IPS-NIHi7 (cell line): ENCODE data around the gene SELP.
"Not testable (repeated sequence)": the region's sequence is repeated elsewhere in the genome, so short reads cannot be mapped to it uniquely, and the experiment has no call there.

Experiments used
- DNase-seq: peaks from one replicate; pipeline ENCODE4 v3.0.0; 2012; ENCODE audit warnings: mixed read lengths; ENCODE audit errors: extremely low spot score

SELP gene

DNA sequence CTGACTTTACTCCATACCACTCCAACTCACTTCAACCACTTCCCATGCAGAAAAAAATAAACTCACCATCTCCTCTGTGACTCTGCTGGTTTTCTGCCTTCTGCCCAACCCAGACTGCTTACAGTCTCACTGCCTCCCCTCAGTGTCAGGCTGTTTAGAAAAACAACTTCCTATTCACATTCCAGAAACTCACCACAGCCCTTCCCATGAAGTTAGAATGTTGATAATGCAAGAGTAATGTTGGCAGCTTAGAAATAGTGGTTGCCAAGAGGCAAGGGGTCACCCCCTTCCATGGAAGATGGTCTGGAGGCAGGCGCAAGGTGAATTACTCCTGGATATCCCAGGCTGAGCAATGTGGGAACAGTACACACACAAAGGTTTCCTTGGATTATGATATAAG, at the start of gene SELP:
TSS of gene SELP (minus strand) at position 119 of the 400 bp plus-strand sequence. CDS start at position 69, 50 bp downstream.
- DNase-seq: no peak

DNA sequence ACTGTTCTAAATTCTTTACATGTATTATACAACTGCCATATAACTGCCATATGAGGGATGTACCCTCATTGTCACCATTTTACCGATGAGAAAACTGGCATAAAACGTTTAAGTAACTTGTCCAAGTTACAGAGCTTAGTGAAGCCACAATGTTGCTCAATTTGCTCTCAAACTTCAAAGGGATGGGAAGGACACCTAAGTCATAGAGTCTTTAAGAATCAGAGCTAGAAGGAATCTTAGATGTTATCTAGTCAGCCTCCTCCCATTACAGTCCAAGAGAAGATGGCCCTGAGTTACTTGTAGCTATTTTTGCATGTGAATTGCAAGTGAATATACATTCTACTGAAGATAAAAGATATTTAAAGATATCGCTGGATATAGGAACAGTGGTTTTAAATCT, 49.8 kb upstream of the SELP start:
- no peak for DNase-seq

DNA sequence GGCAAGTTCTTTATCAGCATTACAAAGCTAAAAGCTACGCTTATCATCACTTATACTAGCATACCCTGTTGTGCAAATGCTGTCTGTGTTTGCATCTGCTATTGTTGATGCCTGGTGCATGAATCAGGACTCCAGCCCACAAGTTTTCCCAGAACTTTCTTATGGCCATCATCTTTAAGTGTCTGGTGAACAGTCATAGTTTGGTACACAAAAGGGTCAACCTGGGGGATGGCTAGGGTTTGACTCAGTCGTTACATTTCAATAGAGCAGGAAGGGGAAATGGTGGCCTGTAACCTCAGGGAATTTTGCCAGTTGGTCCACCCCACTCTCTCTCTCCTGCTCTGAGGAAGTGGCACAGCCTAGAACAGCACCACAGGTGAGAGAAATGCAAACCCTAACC, 46.1 kb upstream of the SELP start:
- no peak for DNase-seq

DNA sequence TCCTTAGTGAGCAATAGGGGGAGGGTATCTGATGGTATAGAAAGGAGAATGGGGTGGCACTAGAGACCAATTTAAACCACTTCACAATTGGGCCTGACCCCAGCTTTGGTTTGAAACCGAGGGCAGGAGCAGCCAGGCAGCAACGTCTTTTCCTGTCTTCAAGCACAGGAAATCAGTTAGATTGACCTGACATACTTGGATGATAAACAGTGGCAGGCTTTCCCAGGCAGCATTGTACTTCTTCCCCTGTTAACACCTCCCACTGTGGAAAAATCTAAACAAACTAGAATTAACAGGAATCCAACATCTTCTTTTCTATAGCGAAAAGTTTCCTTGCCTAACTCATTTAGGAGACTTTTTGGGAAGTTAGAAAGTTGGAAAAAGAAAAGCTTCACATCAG, 40.9 kb upstream of the SELP start:
- no peak for DNase-seq

DNA sequence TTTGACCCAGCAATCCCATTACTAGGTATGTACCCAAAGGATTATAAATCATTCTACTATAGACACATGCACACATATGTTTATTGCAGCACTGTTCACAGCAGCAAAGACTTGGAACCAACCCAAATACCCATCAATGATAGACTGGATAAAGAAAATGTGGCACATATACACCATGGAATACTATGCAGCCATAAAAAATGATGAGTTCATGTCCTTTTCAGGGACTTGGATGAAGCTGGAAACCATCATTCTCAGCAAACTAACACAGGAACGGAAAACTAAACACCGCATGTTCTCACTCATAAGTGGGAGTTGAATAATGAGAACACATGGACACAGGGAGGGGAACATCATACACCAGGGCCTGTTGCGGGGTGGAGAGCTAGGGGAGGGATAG, 40.3 kb upstream of the SELP start:
- not testable (repeated sequence) for DNase-seq

DNA sequence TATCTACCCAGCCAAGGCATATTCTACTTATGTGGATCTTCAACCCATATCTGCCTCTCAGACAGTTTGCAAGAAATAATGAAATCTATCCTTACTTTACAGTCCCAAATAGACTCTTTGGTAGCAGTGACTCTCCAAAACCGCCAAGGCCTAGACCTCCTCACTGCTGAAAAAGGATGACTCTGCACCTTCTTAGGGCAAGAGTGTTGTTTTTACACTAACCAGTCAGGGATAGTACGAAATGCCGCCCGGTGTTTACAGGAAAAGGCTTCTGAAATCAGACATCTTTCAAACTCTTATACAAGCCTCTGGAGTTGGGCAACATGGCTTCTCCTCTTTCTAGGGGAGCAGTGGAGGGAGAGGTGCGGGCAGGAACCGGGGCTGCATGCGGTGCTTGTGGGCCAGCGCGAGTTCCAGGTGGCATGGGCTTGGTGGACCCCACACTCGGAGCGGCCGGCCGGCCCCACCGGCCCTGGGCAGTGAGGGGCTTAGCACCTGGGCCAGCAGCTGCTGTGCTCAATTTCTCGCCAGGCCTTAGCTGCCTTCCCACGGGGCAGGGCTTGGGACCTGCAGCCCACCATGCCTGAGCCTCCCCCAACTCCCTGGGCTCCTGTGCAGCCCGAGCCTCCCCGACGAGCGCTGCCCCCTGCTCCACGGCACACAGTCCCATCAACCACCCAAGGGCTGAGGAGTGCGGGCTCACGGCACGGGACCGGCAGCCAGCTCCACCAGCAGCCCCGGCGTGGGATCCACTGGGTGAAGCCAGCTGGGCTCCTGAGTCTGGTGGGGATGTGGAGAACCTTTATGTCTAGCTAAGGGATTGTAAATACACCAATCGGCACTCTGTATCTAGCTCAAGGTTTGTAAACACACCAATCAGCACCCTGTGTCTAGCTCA, 38.0 kb upstream of the SELP start:
- not testable (repeated sequence) for DNase-seq

DNA sequence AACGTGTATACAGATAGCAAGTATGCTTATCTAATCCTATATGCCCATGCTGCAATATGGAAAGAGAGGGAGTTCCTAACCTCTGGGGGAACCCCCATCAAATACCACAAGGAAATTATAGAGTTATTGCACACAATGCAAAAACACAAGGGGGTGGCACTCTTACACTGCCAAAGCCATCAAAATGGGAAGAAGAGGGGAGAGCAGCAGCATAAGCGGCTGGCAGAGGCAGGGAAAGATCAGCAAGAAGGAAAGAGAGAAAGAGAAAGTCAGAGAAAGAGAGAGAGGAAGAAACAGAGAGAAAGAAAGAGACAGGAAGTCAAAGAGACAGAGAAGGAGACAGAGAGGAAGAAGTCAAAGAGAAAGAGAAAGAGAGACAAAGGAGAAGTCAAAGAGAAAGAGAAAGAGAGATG, 37.3 kb upstream of the SELP start:
- not testable (repeated sequence) for DNase-seq

DNA sequence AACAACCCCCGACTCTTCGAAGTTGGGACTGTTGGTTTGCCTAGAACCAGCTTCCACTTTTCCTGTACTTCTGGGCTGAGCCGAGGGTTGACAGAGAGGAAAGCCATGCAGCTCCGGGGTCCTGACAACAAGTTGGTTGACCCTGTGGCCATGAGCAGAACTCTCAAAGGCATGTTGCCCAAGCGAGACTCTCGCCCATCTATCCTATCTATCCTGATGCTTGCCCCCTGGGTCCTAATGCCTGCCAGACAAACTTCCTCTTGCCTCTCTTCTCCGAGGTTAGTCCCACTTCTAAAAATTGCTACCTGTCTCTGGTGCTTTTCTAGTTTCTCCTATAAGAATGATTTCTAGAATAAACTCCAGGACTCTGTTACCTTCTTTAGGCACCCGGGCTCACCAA, 32.8 kb upstream of the SELP start:
- not testable (repeated sequence) for DNase-seq

DNA sequence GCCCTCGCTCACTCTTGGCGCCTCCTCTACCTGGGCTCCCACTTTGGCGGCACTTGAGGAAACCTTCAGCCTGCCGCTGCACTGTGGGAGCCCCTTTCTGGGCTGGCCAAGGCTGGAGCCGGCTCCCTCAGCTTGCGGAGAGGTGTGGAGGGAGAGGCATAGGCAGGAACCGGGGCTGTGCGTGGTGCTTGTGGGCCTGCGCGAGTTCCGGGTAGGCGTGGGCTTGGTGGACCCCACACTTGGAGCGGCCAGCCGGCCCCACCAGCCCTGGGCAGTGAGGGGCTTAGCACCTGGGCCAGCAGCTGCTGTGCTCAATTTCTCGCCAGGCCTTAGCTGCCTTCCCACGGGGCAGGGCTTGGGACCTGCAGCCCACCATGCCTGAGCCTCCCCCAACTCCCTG, 31.1 kb upstream of the SELP start:
- not testable (repeated sequence) for DNase-seq

DNA sequence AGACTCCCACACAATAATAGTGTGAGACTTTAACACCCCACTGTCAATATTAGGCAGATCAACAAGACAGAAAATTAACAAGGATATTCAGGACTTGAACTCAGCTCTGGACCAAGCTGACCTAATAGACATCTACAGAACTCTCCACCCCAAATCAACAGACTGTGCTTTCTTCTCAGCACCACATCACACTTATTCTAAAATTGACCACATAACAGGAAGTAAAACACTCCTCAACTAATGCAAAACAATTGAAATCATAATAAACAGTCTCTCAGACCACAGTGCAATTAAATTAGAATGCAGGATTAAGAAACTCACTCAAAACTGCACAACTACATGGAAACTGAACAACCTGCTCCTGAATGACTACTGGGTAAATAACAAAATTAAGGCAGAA, 28.9 kb upstream of the SELP start:
- not testable (repeated sequence) for DNase-seq

DNA sequence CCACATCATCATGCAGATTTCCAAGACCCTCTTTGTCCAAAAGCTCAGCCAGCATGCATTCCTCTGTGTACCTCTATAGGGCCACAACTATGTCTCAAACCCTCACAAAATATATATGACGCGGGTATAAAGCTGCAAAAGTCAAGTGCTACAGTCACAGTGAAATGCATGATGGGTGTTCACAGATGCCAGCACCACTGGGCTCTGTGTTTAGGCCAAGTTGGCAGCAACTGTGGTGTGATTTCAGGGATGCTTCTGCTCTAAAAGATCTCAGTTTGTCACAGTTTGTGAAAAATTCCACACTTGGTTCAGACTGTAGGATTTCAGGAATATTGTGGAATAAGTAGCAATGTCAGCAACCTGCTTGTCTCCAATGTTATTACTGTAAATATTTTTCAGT, 23.9 kb upstream of the SELP start:
- DNase-seq: no peak

DNA sequence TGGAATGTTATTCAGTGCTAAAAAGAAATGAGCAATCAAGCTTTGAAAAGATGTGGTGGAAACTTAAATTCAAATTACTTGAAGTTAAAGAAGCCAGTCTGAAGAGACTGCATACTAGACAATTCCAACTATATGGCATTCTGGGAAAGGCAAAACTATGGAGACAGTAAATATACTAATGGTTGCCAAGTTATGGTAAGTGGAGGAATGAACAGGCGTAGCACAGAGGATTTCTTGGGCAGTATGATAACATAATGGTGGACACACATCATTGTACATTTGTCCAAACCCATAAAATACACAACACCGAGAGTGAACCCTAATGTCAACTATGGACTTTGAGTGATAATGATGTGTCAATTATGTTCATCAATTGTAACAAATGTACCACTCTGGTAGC, 21.1 kb upstream of the SELP start:
- no peak for DNase-seq

DNA sequence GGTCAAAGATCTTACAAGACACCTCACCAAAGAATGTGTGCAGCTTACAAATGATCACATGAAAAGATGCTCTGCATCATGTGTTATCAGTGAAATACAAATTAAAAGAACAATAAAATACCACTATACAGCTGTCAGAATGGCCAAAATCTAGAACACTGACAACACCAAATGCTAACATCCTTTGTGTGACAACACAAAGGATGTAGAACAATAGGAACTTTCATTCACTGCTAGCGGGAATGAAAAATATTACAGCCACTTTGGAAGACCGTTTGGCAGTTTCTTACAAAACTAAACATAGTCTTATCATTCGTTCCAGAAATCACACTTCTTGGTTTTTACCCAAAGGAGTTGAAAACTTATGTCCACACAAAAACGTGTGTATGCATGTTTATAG, 20.6 kb upstream of the SELP start:
- DNase-seq: no peak

DNA sequence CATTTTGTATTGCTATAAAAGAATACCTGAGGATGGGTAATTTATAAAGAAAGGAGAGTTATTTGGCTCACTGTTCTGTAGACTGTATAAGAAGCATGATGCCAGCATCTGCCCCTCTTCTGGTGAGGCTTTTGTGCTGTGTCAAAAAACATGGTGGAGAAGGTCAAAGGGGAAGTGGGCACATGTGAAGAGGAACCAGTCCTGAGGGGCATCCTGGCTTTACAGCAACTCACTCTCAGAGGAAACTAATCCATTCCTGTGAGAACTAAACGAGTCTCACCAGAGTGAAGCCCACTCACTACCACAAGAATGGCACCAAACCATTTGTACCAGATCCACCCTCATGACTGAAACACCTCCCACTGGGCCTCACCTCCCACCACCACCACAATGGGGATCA, 18.8 kb upstream of the SELP start:
- no peak for DNase-seq

DNA sequence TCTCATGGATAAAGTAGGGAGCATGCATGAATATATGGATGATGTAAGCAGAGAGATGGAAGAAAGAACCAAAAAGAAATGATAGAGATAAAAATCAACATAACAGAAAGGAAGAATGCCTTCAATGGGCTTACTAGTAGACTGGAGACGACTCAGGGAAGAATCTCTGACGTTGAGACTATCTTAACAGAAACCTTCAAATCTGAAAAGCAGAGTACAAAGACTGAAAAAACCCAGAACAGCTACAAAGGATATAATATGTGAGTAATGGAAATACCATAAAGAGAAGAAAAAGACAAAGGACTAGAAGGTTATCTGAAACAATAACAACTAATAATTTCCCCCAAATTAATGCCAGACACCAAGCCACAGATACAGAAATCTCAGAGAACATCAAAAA, 18.3 kb upstream of the SELP start:
- DNase-seq: no peak

DNA sequence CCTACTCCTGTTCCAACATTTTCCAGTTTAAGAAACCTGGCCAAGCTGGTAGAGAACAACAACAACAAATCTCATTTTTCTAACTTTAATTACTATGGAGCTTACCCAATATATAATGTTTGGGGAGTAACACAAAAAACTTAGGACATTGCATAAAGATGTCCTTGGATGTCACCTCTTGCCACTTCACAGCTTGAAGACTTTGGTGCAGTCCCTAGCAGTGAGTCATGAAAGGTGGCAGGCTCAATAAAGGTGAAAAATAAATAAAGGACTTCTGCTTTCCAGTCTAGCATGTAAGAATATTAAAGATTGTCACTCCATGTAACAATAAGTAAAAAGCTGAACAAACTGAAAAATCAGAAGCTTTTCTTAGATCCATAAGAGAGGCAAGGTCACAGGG, 17.6 kb upstream of the SELP start:
- DNase-seq: no peak

DNA sequence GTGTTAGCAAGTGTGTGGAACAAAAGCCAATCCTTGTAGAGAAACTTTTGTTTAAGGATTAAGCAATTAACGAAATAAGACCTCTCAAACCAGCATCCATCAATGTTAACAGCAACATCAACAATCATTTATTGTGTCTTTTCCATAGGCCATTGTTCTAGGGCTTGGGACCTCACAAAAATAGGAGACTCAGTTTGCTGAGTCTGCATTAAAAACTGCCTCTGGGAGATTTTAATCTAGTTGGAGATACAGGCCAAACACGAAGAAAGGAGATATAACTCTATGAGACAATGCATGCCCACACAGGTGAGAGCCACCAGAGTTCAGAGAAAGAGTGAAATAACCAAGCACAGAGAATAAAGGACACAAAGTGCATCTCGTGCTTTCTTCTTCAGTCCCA, 14.4 kb upstream of the SELP start:
- no peak for DNase-seq

DNA sequence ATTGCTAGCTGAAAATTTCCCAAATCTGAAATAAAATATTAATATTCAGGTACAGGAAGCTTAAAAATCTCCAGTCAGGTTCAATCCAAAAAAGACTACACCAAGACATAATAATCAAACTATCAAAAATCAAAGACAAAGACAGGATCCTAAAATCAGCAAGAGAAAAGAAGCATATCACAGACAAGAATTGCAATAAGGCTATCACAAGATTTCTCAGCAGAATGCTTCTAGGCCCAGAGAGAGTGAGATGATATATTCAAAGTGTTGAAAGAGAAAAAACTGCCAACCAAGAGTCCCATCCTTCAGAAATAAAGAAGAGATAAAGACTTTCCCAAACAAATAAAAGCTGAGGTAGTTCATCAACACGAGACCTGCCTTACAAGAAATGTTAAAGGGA, 5.0 kb upstream of the SELP start:
- no peak for DNase-seq

DNA sequence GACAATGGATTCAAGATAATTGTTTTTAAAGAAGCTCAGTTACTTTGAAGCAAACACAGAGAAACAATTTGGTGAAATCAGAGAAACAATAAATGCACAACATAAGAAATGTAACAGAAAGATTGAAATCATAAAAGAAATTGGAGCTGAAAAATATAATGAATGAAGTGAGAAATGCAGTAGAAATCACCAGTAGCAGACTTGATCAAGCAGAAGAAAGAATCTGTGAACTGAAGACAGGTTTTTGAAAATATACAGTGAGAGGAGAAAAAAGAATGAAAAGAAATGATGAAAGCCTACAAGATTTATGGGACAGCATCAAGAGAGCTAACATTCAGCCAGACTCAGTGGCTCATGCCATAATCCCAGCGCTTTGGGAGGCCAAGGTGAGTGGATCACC, 4.2 kb upstream of the SELP start:
- no peak for DNase-seq

DNA sequence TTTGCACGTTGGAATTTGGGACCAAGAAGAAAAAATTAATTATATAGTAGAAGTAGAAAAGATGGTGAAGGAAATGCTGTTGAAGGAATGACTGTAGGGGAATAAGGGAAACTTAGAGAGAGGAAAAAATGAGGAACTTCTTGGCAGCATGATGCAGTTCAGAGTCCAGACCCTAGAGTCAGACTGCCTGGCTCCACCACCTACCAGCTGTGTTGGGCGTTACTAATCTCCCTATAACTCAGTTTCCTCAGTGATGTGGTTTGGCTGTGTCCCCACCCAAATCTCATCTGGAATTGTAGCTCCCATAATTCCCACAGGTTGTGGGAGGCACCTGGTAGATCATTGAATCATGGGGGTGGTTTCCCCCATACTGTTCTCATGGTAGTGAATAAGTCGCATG, 1.3 kb upstream of the SELP start:
- no peak for DNase-seq

DNA sequence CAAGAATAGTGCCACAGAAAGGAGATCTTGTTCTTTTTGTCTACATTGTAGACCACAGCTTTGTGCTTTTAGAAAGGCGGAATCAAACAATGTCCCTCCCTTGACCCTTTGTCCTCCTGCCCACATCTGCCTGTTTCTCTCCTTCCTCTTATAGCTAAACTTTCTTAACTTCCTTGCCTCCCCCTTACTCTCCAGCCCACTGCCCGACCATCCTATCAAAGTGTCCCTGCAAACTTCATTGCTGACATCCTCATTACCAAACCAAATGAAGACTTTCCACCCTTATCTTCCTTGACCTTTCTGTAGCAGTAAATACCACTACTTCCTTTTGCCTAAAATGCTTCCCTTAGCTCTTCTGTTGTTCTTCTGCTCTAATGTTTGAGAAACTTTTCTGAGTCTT, 5.0 kb downstream of the SELP start:
- no peak for DNase-seq

DNA sequence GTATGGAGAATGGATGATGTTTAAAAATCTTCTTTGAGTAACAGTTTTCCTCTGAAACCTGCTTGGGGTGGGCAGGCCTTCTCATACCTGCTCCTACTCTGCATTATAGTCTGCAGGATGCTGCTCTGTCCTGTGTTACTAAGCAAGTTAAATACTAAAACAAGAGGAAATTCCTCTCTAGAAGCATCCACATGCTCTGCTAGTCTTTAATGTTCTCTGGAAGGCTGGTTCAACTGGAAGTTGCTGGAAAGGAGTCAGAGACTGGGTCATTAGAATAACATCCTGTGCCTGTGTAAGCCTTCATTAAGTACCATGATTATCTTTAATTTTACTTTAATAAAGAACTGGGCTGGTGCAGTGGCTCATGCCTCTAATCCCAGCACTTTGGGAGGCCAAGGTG, 5.8 kb downstream of the SELP start:
- DNase-seq: no peak

DNA sequence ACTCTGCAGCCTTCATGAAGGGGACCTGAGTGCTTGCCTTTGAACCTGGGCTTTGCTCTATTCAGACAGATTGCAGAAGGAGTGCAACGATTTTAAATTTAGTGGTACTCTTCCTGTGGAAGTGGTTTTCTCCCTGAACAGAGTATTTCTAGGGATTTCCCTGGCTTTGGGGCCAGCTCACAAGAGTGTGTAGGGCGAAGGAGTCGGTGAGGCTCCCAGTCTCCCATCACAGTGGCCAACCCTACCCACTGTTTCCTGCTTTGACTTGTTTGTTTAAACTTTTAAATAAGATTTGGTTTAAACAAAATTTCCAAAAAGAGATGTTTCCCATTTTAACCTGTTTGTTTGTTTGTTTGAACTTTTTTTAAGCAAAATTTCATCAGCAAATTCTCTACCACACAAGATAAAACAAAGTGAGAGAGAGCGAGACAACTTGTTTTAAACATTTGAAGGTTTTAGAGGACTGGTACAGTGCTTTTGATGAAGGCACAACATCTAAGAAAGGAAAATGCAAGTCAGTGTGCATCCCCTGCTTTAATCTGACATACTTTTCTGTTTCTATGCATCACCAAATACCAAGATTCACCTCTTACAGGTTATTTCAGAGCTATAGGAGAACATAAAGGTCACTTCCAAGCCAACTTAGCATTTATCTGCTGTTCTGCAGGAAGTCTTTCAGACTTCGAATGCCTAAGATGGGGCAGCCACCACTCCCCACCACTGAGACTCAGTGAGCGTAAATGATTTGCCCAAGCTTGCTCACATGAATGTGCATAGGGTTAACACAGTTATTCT, 6.6 kb downstream of the SELP start:
- DNase-seq: no peak
